RKO (cell line): ENCODE measurements around the gene TRIM16.
"Not testable (repeated sequence)": the region's sequence is repeated elsewhere in the genome, so short reads cannot be mapped to it uniquely, and the experiment has no call there.

Source experiments
- DNase-seq: peaks from one replicate; pipeline ENCODE4 v3.0.0-alpha.2; 2016; ENCODE audit warnings: low spot score

Gene TRIM16

GRCh38 chr17:15615850-15616249, 68.3 kb downstream of the TRIM16 start:
- DNase-seq = not testable (repeated sequence)

GRCh38 chr17:15613111-15613510, 71.0 kb downstream of the TRIM16 start:
- not testable (repeated sequence) for DNase-seq

GRCh38 chr17:15592960-15593359, 91.2 kb downstream of the TRIM16 start:
- not testable (repeated sequence) for DNase-seq

- DNase-seq = not testable (repeated sequence)
Measured at GRCh38 chr17:15591986-15592385, 92.1 kb downstream of the TRIM16 start.

GRCh38 chr17:15590844-15591243, 93.3 kb downstream of the TRIM16 start:
- not testable (repeated sequence) for DNase-seq

GRCh38 chr17:15589544-15590536, 94.3 kb downstream of the TRIM16 start:
- DNase-seq = not testable (repeated sequence)

GRCh38 chr17:15588017-15588416, 96.1 kb downstream of the TRIM16 start:
- DNase-seq = not testable (repeated sequence)

- DNase-seq = not testable (repeated sequence)
Measured at GRCh38 chr17:15583313-15583712, 100.8 kb downstream of the TRIM16 start.

GRCh38 chr17:15581462-15581861, 102.6 kb downstream of the TRIM16 start:
- DNase-seq = not testable (repeated sequence)
